NB4 (cell line): ENCODE measurements around the gene SESTD1.
A peak's percentile ranks its signal among the peaks of the same experiment; 100 is the strongest.
"Not testable (repeated sequence)": the region's sequence is repeated elsewhere in the genome, so short reads cannot be mapped to it uniquely, and the experiment has no call there.

ENCODE experiments used
- DNase-seq: peaks from one replicate; pipeline ENCODE4 v3.0.0; 2010; ENCODE audit warnings: low read depth
- H3K4me3 ChIP-seq: one replicate; pipeline ENCODE4 v1.5.1; 2011; ENCODE audit warnings: mild to moderate bottlenecking, low read depth, low read length, moderate library complexity
- MYC ChIP-seq: IDR thresholded peaks from 2 replicates; pipeline ENCODE4 v1.6.1; 2011; ENCODE audit warnings: low read depth, low read length
- POLR2A ChIP-seq: IDR thresholded peaks from 2 replicates; pipeline ENCODE4 v1.6.1; 2011; ENCODE audit warnings: mild to moderate bottlenecking; ENCODE audit not compliant: insufficient read length; ENCODE audit errors: extremely low read depth
- TF ChIP-seq, protein P1 (sequence below): IDR thresholded peaks from one replicate; pipeline ENCODE4 v1.5.1; 2012; ENCODE audit warnings: low read depth, low read length
- TF ChIP-seq, protein P2 (sequence below): IDR thresholded peaks from 2 replicates; pipeline ENCODE4 v1.6.1; 2011; ENCODE audit warnings: low read depth, low read length

The SESTD1 gene

DNA sequence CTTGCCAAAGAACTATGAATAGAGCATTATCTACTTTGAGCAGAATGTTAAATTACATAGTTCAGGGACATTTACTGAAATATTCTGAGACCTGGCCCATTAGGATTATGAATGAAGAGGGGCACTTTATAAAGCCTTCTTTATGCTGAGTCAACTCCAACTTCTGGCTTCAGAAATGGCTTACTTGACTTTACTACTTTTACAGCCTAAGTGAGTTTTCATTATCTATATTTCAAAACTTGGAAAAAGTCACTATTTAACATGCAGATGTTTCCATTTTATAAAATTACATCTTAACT, 37.7 kb downstream of the SESTD1 start:
- no peak overlapping the region for H3K4me3 ChIP-seq
- TF ChIP-seq, protein P1, sequence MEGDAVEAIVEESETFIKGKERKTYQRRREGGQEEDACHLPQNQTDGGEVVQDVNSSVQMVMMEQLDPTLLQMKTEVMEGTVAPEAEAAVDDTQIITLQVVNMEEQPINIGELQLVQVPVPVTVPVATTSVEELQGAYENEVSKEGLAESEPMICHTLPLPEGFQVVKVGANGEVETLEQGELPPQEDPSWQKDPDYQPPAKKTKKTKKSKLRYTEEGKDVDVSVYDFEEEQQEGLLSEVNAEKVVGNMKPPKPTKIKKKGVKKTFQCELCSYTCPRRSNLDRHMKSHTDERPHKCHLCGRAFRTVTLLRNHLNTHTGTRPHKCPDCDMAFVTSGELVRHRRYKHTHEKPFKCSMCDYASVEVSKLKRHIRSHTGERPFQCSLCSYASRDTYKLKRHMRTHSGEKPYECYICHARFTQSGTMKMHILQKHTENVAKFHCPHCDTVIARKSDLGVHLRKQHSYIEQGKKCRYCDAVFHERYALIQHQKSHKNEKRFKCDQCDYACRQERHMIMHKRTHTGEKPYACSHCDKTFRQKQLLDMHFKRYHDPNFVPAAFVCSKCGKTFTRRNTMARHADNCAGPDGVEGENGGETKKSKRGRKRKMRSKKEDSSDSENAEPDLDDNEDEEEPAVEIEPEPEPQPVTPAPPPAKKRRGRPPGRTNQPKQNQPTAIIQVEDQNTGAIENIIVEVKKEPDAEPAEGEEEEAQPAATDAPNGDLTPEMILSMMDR, result no peak
- TF ChIP-seq POLR2A, result no peak
- TF ChIP-seq, protein P2, sequence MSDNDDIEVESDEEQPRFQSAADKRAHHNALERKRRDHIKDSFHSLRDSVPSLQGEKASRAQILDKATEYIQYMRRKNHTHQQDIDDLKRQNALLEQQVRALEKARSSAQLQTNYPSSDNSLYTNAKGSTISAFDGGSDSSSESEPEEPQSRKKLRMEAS, result no peak
- no peak for TF ChIP-seq MYC
- DNase-seq, result no peak

- no peak overlapping the region for H3K4me3 ChIP-seq
- TF ChIP-seq, protein P2, result no peak
- TF ChIP-seq, protein P1, result no peak
- no peak for TF ChIP-seq MYC
- TF ChIP-seq POLR2A, result no peak
- no peak for DNase-seq
Observed at GRCh38 chr2:179226203-179226960, 38.2 kb downstream of the SESTD1 start.

DNA sequence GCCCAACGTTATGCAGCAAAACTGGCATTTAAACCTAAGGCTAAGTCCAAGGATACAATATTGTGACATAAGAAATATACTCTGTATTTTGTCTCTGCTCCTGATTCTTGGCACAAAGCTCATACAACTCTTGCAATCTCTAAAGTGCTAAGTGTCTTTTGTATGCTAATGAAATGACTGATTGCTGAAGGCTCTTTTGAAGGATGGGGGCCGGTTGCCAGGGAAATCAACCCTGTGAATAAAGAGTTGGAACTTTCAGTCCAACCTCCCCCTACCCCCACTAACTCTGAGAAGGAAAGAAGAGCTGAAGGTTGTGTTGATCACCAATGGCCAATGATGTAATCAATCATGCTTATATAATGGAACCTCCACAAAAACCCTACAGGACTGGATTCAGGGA, 40.3 kb downstream of the SESTD1 start:
- TF ChIP-seq POLR2A (no peak), MYC (no peak)
- TF ChIP-seq, protein P2, result no peak
- TF ChIP-seq, protein P1, result no peak
- no peak overlapping the region for H3K4me3 ChIP-seq

DNA sequence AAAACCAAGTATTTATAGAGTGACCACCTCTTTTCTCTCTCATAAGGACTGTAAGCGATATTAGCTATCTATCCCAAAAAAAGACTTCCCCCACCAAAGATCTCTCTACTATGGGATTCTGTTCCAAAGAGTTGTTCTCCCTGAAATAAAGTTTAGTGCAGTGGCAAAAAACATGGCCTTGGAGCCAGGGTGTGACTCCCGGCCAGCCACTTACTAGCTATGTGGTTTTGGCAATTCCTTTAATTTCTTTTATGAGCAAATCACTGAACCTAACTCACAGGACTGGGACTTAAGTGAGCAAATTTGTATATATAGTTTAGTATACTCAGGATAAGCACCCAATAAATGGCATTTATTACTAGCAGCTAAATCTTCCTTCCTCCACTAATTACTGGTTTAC, 42.6 kb downstream of the SESTD1 start:
- no peak overlapping the region for H3K4me3 ChIP-seq
- DNase-seq, result no peak
- TF ChIP-seq POLR2A (no peak), MYC (no peak)
- TF ChIP-seq, protein P2, result no peak
- TF ChIP-seq, protein P1, result no peak

More for the DNA sequence above, 40.3 kb downstream of the SESTD1 start:
- no peak for DNase-seq

GRCh38 chr2:179218848-179219594, 45.6 kb downstream of the SESTD1 start:
- TF ChIP-seq, protein P2, result no peak
- TF ChIP-seq, protein P1, result peak; percentile 90
- peak; percentile 75 for DNase-seq
- H3K4me3 ChIP-seq, result no peak overlapping the region

GRCh38 chr2:179214671-179215070, 50.0 kb downstream of the SESTD1 start:
- not testable (repeated sequence) for H3K4me3 ChIP-seq, DNase-seq
